ENCODE results near the gene FRMD4A. TPM values are rescaled to one million over a fixed set of nuclear protein-coding genes. Genes with fewer than 3 reads are reported as not detected.
A peak's percentile ranks its signal among the peaks of the same experiment; 100 is the strongest.

FRMD4A gene
- total and polyA plus RNA-seq, 12 donors = 9.1 to 29.6 (median 14.6) TPM

DNA sequence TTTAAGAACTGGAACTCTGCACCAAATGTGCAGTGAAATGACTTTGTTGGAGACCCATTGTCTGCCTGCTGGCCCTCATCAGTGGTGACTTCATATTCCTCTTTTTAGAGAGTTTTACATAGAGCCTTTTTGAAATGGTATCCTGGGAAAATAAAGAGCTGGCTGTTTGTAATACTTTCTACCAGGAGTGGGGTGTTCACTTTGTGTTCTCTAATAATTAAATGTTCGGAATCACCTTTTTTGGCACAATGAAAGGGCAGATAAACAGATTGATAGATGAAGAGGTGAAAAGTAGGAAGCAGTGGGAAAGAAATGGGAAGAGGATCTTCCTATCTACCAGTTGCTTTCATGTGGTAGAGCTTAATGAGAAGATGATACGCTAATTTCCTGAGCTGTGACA is 688.4 kb downstream of the FRMD4A start:
- intact Hi-C loops (cut with DNase I) = no loop called here
- TF ChIP-seq POLR2A (IDR thresholded peaks at IDR 0.05) = no peak
- H3K27me3 ChIP-seq = no peaks in the 10 kb centered on the region
- no peak overlapping the region for H3K4me3 ChIP-seq
- no peak for DNase-seq
- H3K27ac ChIP-seq = no peak overlapping the region
- peaks cover 0 to 23% of the 10 kb centered on the region in 2 donors for H3K36me3 ChIP-seq (replicated peaks in 1 of 2)
- H3K9me3 ChIP-seq (replicated peaks in 1 of 3) = no peaks in the 10 kb centered on the region
- no peaks in the 10 kb centered on the region for H3K4me1 ChIP-seq (replicated peaks in 1 of 2)
- 92 to 98% (median 94%) methylated on average over 2 of the region's 2 CpGs for WGBS, 4 donors

DNA sequence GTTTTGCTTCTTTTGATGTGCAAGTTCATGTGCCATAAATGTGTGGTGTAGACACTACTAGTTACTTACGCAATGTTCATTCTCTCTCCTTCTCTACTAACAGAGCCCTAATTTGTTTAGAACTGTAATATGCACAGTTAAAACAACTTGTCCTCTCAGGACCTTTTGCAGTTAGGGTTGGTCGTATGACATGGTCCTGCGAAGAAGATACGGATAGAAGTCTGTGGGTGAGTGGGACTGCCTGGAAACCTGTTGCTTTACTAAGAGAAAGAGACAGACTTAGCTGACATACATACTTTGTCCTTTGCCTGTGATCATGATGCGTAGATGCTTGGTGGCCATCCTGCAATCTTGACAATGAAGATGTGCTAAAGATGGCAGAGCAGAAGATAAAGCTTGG is 692.8 kb downstream of the FRMD4A start:
- no peak for DNase-seq
- Histone ChIP-seq H3K9me3 (replicated peaks in 1 of 3) (no peaks in the 10 kb centered on the region), H3K27ac (no peak overlapping the region), H3K4me3 (no peak overlapping the region), H3K4me1 (replicated peaks in 1 of 2) (no peaks in the 10 kb centered on the region), H3K36me3 (replicated peaks in 1 of 2) (peaks cover 0 to 9% of the 10 kb centered on the region in 2 donors), H3K27me3 (no peaks in the 10 kb centered on the region)
- intact Hi-C loops (cut with DNase I) = no loop called here
- TF ChIP-seq, protein P1, sequence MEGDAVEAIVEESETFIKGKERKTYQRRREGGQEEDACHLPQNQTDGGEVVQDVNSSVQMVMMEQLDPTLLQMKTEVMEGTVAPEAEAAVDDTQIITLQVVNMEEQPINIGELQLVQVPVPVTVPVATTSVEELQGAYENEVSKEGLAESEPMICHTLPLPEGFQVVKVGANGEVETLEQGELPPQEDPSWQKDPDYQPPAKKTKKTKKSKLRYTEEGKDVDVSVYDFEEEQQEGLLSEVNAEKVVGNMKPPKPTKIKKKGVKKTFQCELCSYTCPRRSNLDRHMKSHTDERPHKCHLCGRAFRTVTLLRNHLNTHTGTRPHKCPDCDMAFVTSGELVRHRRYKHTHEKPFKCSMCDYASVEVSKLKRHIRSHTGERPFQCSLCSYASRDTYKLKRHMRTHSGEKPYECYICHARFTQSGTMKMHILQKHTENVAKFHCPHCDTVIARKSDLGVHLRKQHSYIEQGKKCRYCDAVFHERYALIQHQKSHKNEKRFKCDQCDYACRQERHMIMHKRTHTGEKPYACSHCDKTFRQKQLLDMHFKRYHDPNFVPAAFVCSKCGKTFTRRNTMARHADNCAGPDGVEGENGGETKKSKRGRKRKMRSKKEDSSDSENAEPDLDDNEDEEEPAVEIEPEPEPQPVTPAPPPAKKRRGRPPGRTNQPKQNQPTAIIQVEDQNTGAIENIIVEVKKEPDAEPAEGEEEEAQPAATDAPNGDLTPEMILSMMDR (IDR thresholded peaks at IDR 0.05) = no peak
- TF ChIP-seq POLR2A (IDR thresholded peaks at IDR 0.05) = no peak
- WGBS, 4 donors = 91 to 95% (median 93%) methylated on average over 5 of the region's 5 CpGs

DNA sequence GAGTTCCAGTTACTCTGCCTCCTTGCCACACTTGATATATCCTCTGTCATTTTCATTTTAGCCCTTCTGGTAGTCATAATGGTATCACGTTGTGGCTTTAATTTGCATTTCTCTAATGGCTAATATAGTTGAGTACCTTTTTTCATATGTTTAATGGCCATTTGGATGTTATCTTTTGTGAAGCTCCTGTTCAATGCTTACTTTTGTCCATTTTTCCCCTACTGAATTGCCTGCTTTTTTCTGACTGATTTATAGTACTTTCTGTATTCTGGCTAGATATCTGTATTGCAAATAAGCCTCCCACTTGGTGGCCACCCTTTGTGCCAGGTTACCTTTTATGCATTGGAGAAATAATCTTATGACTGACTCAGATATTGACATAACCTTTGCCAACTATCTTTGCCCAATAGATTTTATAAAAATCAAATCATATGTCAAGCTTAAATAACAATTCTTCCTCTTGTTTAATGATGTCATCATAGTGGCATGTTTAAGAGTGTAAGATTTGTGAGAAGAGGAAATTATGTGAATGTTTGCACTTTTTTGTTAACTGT is 693.3 kb downstream of the FRMD4A start:
- Histone ChIP-seq H3K36me3 (replicated peaks in 1 of 2) (peaks cover 0 to 9% of the 10 kb centered on the region in 2 donors), H3K27me3 (no peaks in the 10 kb centered on the region), H3K9me3 (replicated peaks in 1 of 3) (no peaks in the 10 kb centered on the region), H3K4me1 (replicated peaks in 1 of 2) (no peaks in the 10 kb centered on the region), H3K4me3 (no peak overlapping the region), H3K27ac (no peak overlapping the region)
- WGBS, 4 donors = 80 to 84% (median 81%) methylated on average over 1 of the region's 1 CpG
- intact Hi-C loops (cut with DNase I) = no loop called here
- no peak for DNase-seq
- TF ChIP-seq POLR2A (IDR thresholded peaks at IDR 0.05) = no peak
- TF ChIP-seq, protein P1 (IDR thresholded peaks at IDR 0.05) = no peak

DNA sequence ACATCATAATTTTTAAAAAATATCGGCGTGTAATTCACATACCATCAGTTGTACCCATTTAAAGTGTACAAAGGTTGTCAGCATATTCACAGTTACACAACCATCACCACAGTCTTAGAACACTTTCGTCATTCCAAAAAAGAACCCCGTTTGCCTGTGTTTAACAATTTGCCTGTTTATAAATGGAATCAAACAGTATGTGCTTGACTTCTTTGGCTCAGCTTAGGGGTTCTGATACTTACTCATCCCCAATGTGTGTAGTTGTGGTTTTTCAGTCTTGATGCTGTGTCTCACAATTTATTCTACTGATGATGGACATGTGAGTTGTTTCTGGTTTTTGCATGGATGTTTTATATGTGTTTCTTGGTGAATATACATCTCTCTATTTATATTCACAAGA is 693.9 kb downstream of the FRMD4A start:
- TF ChIP-seq, protein P1 (IDR thresholded peaks at IDR 0.05) = no peak
- no peak for TF ChIP-seq POLR2A (IDR thresholded peaks at IDR 0.05)
- Histone ChIP-seq H3K27ac (no peak overlapping the region), H3K4me3 (no peak overlapping the region), H3K4me1 (replicated peaks in 1 of 2) (no peaks in the 10 kb centered on the region), H3K27me3 (no peaks in the 10 kb centered on the region), H3K9me3 (replicated peaks in 1 of 3) (no peaks in the 10 kb centered on the region), H3K36me3 (replicated peaks in 1 of 2) (peaks cover 0 to 9% of the 10 kb centered on the region in 2 donors)
- DNase-seq = no peak
- intact Hi-C loops (cut with DNase I) = no loop called here
- 92 to 94% (median 93%) methylated on average over 4 of the region's 4 CpGs for WGBS, 4 donors

DNA sequence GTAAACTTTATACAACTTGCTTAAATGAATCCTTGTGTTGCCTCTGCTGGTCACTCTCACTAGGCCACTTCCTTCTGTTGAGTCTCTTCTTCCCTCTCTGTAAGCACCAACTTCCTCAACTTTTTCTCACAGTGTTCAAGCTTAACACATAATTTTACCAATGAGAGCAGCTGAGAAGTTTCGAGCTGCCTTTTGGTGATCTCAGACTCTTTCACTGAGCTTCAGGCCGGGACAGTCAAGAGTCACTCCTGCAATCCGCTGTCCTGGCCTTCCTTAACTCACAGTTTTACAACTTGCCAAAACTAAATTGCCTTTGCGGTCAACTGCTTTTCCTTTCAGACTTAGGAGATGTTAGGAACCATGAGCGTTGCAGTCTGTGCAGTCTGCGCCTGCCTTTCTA is 696.5 kb downstream of the FRMD4A start:
- 78 to 89% (median 83%) methylated on average over 6 of the region's 6 CpGs for WGBS, 4 donors
- Histone ChIP-seq H3K9me3 (replicated peaks in 1 of 3) (no peaks in the 10 kb centered on the region), H3K4me1 (replicated peaks in 1 of 2) (no peaks in the 10 kb centered on the region), H3K27me3 (no peaks in the 10 kb centered on the region), H3K27ac (peak overlapping the region in 1 of 5 donors; percentile 48), H3K4me3 (no peak overlapping the region), H3K36me3 (replicated peaks in 1 of 2) (peaks cover 0 to 18% of the 10 kb centered on the region in 2 donors)
- TF ChIP-seq POLR2A (IDR thresholded peaks at IDR 0.05) = no peak
- TF ChIP-seq, protein P1 (IDR thresholded peaks at IDR 0.05) = no peak
- no peak for DNase-seq
- intact Hi-C loops (cut with DNase I) = no loop called here
